H9 (cell line): ENCODE measurements around the gene LRRFIP1. TPM values are rescaled to one million over a fixed set of nuclear protein-coding genes. Genes with fewer than 3 reads are reported as not detected.
"Not testable (repeated sequence)": the region's sequence is repeated elsewhere in the genome, so short reads cannot be mapped to it uniquely, and the experiment has no call there.

ENCODE experiments used
- DNase-seq: peaks from one replicate; pipeline ENCODE4 v3.0.0-alpha.2; 2017
- H2AFZ ChIP-seq: one replicate; pipeline ENCODE4 v1.6.1; 2013; ENCODE audit warnings: mild to moderate bottlenecking, low read length, control low read depth, moderate library complexity
- H2AK5ac ChIP-seq: 2 replicates; pipeline ENCODE4 v1.6.1; 2013; ENCODE audit warnings: low read length, control low read depth, mixed read lengths; ENCODE audit not compliant: insufficient read length
- H2BK120ac ChIP-seq: one replicate; pipeline ENCODE4 v1.6.1; 2013; ENCODE audit warnings: low read depth, mild to moderate bottlenecking, low read length, control low read depth, inconsistent platforms; ENCODE audit not compliant: poor library complexity, severe bottlenecking
- H2BK12ac ChIP-seq: 2 replicates; pipeline ENCODE4 v1.6.1; 2013; ENCODE audit warnings: low read length, control low read depth, mixed read lengths, low read depth; ENCODE audit not compliant: insufficient read length
- H2BK15ac ChIP-seq: 2 replicates; pipeline ENCODE4 v1.6.1; 2013; ENCODE audit warnings: low read depth, low read length, control low read depth
- H2BK20ac ChIP-seq: one replicate; pipeline ENCODE4 v1.6.1; 2013; ENCODE audit warnings: low read depth, mild to moderate bottlenecking, low read length, control low read depth, inconsistent platforms; ENCODE audit not compliant: poor library complexity, severe bottlenecking
- H2BK5ac ChIP-seq: 2 replicates; pipeline ENCODE4 v1.6.1; 2013; ENCODE audit warnings: low read length, control low read depth, mixed read lengths; ENCODE audit not compliant: insufficient read length
- H3K14ac ChIP-seq: 2 replicates; pipeline ENCODE4 v1.6.1; 2013; ENCODE audit warnings: low read length, control low read depth; ENCODE audit not compliant: insufficient read depth
- H3K18ac ChIP-seq: 2 replicates; pipeline ENCODE4 v1.6.1; 2013; ENCODE audit warnings: low read depth, mild to moderate bottlenecking, mixed read lengths, low read length, control low read depth; ENCODE audit not compliant: insufficient read length
- H3K23ac ChIP-seq: 2 replicates; pipeline ENCODE4 v1.6.1; 2013; ENCODE audit warnings: low read length, control low read depth, mixed read lengths, low read depth; ENCODE audit not compliant: insufficient read length
- H3K23me2 ChIP-seq: 2 replicates; pipeline ENCODE4 v1.6.1; 2013; ENCODE audit warnings: low read depth, mild to moderate bottlenecking, mixed read lengths, low read length, control low read depth; ENCODE audit not compliant: insufficient read length, poor library complexity, severe bottlenecking
- H3K27ac ChIP-seq: 2 replicates; pipeline ENCODE4 v1.5.1; 2013; ENCODE audit warnings: low read length, control low read depth, mixed read lengths, low read depth; ENCODE audit not compliant: insufficient read length
- H3K27me3 ChIP-seq: 2 replicates; pipeline ENCODE4 v1.6.1; 2013; ENCODE audit warnings: low read length, control low read depth, inconsistent platforms; ENCODE audit not compliant: insufficient read depth
- H3K4ac ChIP-seq: 2 replicates; pipeline ENCODE4 v1.6.1; 2013; ENCODE audit warnings: low read depth, mild to moderate bottlenecking, control low read depth, inconsistent platforms, low read length, moderate library complexity
- H3K4me1 ChIP-seq: 2 replicates; pipeline ENCODE4 v1.6.1; 2013; ENCODE audit warnings: low read length, control low read depth, inconsistent platforms; ENCODE audit not compliant: insufficient read depth
- H3K4me2 ChIP-seq: 2 replicates; pipeline ENCODE4 v1.6.1; 2013; ENCODE audit warnings: low read length, control low read depth, mixed read lengths; ENCODE audit not compliant: insufficient read length, insufficient read depth
- H3K56ac ChIP-seq: 2 replicates; pipeline ENCODE4 v1.6.1; 2013; ENCODE audit warnings: low read depth, mild to moderate bottlenecking, mixed read lengths, low read length, control low read depth; ENCODE audit not compliant: insufficient read length
- H3K79me1 ChIP-seq: 2 replicates; pipeline ENCODE4 v1.6.1; 2013; ENCODE audit warnings: low read depth, mild to moderate bottlenecking, moderate library complexity, low read length, control low read depth, inconsistent platforms; ENCODE audit not compliant: insufficient read depth, poor library complexity, severe bottlenecking
- H3K79me2 ChIP-seq: 2 replicates; pipeline ENCODE4 v1.6.1; 2013; ENCODE audit warnings: low read length, control low read depth, inconsistent platforms; ENCODE audit not compliant: insufficient read depth
- H3K9ac ChIP-seq: 2 replicates; pipeline ENCODE4 v1.6.1; 2013; ENCODE audit warnings: low read length, control low read depth, mixed read lengths; ENCODE audit not compliant: insufficient read length; ENCODE audit errors: extremely low read depth
- H3K9me3 ChIP-seq: one replicate; pipeline ENCODE4 v1.6.1; 2013; ENCODE audit warnings: low read depth, low read length, inconsistent platforms; ENCODE audit not compliant: control insufficient read depth
- H3T11ph ChIP-seq: one replicate; pipeline ENCODE4 v1.6.1; 2013; ENCODE audit warnings: mild to moderate bottlenecking, low read length, control low read depth, inconsistent platforms
- H4K20me1 ChIP-seq: one replicate; pipeline ENCODE4 v1.6.1; 2013; ENCODE audit not compliant: control insufficient read depth, insufficient read length, insufficient read depth
- H4K5ac ChIP-seq: 2 replicates; pipeline ENCODE4 v1.6.1; 2013; ENCODE audit warnings: low read depth, mild to moderate bottlenecking, mixed read lengths, low read length, control low read depth; ENCODE audit not compliant: insufficient read length
- H4K8ac ChIP-seq: replicated peaks from 2 replicates; pipeline ENCODE4 v1.6.1; 2013; ENCODE audit warnings: low read length, control low read depth, mixed read lengths, low read depth; ENCODE audit not compliant: insufficient read length
- H4K91ac ChIP-seq: 2 replicates; pipeline ENCODE4 v1.6.1; 2013; ENCODE audit warnings: low read depth, mild to moderate bottlenecking, moderate library complexity, mixed read lengths, low read length, control low read depth; ENCODE audit not compliant: insufficient read length
- H3K27ac Mint-ChIP-seq, 3 experiments: 2 replicates in 2 of 3; 3 replicates in 1 of 3; pipeline ENCODE4 v1.8.0; 2020 to 2021; ENCODE audit warnings: mixed read lengths in 3 of 3, mild to moderate bottlenecking in 1 of 3, moderate library complexity in 1 of 3
- H3K27me3 Mint-ChIP-seq: 2 replicates; pipeline ENCODE4 v1.8.0; 2021; ENCODE audit warnings: low read depth, mild to moderate bottlenecking, moderate library complexity, mixed read lengths
- H3K36me3 Mint-ChIP-seq, 3 experiments: 2 replicates in 2 of 3; 3 replicates in 1 of 3; pipeline ENCODE4 v1.8.0; 2020 to 2021; ENCODE audit warnings: low read depth in 3 of 3, mixed read lengths in 3 of 3; ENCODE audit not compliant: insufficient read depth in 1 of 3
- H3K4me1 Mint-ChIP-seq, 2 experiments: 2 replicates each; pipeline ENCODE4 v1.8.0; 2020; ENCODE audit warnings: mixed read lengths in 2 of 2
- H3K4me3 Mint-ChIP-seq, 2 experiments: 2 replicates in 1 of 2; 3 replicates in 1 of 2; pipeline ENCODE4 v1.8.0; 2020 to 2021; ENCODE audit warnings: mild to moderate bottlenecking in 2 of 2, mixed read lengths in 2 of 2, moderate library complexity in 1 of 2
- H3K9me3 Mint-ChIP-seq, 2 experiments: 2 replicates in 1 of 2; 3 replicates in 1 of 2; pipeline ENCODE4 v1.8.0; 2020; ENCODE audit warnings: mild to moderate bottlenecking in 2 of 2, mixed read lengths in 2 of 2, moderate library complexity in 1 of 2
- CTCF ChIP-seq: fragments of 200-600 bp; sonication (generic); conservative IDR thresholded peaks from 3 replicates; pipeline ENCODE4 v1.8.0; 2021; ENCODE audit warnings: antibody characterized with exemption, mild to moderate bottlenecking
- WGBS: extraction: QIAGEN DNeasy Blood & Tissue Kit; methylation state at CpG from one replicate; pipeline ENCODE4 v1.1.7; 2013; ENCODE audit warnings: missing lambda C conversion rate, low lambda C conversion rate, mixed read lengths; ENCODE audit not compliant: insufficient read length; ENCODE audit errors: extremely low coverage; 5-methylcytosine and 5-hydroxymethylcytosine counted together
- total RNA-seq: library from RNA; stranded (reverse); gene quantifications from 2 replicates; pipeline ENCODE4 v1.2.1, GENCODE V29; 2021

The LRRFIP1 gene
- total RNA-seq, 1 experiment from 2014 or later = 38.5 TPM

DNA sequence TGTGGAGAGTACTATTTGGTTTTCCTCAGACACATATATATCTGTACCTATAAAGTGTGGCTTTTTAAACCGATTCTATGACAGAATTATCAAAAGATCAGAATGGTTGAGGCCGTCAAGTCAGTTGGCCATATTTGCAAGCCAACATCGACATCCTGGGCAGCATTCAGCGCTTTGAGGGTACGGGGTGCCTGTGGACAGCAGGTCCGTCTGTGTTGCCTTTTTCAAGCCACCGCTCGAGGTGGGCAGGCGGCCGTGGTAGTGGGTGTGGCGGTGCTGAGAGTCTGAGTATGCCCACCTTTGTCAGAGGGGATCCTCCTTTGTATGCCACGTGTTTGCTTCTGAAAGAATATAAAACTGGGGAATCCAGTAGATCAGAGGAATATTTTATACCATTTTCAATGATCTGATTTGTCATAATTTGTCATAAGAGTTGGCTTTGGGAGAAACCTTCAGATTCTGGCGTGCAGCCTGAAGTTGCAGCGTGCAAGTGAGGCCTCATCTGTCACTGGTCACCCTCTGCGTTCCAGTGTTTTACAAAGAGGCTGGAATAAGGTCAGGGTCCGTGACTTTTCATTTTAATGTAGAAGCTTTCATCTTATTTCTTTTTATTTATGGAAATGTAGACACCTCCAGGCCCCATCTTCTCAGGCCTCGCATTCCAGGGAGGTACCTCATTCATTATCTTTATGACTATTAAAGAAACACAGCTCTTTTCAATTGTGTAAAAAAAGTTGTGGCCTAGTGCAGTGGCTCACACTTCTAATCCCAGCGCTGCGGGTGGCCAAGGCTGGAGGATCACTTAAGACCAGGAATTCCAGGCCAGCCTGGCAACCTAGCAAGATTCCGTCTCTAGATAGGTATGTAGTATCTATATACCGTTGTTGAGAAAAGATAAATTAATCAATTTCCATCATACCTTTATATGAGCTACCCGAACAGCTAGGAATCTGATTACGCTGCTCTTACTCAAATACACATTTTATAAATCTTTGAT is 133.4 kb downstream of the LRRFIP1 start:
- Mint-ChIP-seq H3K27me3 (no peaks in the 10 kb centered on the region), H3K4me3 (no peak overlapping the region), H3K27ac (no peak overlapping the region; a peak in 1 of 7 replicates), H3K36me3 (peaks cover 17 to 58% (median 32%) of the 10 kb centered on the region in 3 experiments; a peak in 6 of 7 replicates), H3K9me3 (no peaks in the 10 kb centered on the region), H3K4me1 (no peaks in the 10 kb centered on the region)
- Histone ChIP-seq H3K4me2 (no peak overlapping the region), H3K9me3 (no peaks in the 10 kb centered on the region), H3K79me1 (no peaks in the 10 kb centered on the region), H3K4ac (no peak overlapping the region), H3K9ac (no peak overlapping the region), H2BK12ac (no peak overlapping the region), H2BK15ac (no peak overlapping the region), H2BK120ac (no peak overlapping the region), H3K56ac (no peak overlapping the region), H2AFZ (no peak overlapping the region), H2AK5ac (no peak overlapping the region), H4K20me1 (no peaks in the 10 kb centered on the region), H3K27me3 (no peaks in the 10 kb centered on the region), H3T11ph (no peak overlapping the region), H3K27ac (no peak overlapping the region), H4K5ac (no peak overlapping the region), H2BK5ac (no peak overlapping the region), H4K91ac (no peak overlapping the region), H3K79me2 (no peaks in the 10 kb centered on the region), H3K18ac (no peak overlapping the region), H3K14ac (no peak overlapping the region), H4K8ac (no peak overlapping the region), H3K23ac (no peak overlapping the region), H2BK20ac (no peak overlapping the region), H3K4me1 (no peaks in the 10 kb centered on the region), H3K23me2 (no peaks in the 10 kb centered on the region)
- no CpG with 5 or more reads among the region's 23 CpGs for WGBS
- no peak for TF ChIP-seq CTCF
- no peak for DNase-seq

DNA sequence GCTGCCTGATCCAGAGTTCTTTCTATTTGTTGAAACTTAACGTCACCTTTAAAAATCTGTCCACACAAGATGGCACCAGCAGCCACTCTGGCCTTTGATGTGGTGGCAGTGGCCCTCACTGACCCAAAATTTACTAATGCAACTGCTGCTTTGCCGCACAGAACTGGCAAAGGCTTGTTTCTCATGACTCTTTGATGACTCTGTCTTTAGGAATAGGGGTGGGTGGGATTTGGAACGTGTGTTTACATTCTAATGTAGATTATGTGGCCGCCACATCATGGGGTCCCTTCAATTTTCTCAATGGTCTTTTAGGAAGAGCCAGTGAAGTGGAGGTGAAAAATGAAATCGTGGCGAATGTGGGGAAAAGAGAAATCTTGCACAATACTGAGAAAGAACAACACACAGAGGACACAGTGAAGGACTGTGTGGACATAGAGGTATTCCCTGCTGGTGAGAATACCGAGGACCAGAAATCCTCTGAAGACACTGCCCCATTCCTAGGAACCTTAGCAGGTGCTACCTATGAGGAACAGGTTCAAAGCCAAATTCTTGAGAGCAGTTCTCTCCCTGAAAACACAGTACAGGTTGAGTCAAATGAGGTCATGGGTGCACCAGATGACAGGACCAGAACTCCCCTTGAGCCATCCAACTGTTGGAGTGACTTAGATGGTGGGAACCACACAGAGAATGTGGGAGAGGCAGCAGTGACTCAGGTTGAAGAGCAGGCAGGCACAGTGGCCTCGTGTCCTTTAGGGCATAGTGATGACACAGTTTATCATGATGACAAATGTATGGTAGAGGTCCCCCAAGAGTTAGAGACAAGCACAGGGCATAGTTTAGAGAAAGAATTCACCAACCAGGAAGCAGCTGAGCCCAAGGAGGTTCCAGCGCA is 135.2 kb downstream of the LRRFIP1 start:
- H4K8ac ChIP-seq, H3K27ac ChIP-seq, H2BK12ac ChIP-seq, H3K27ac Mint-ChIP-seq, H3K9me3 ChIP-seq, H3K18ac ChIP-seq, H3K14ac ChIP-seq, H3K23ac ChIP-seq, H2BK5ac ChIP-seq, H3K27me3 Mint-ChIP-seq, H3K4me1 ChIP-seq, H3K4me2 ChIP-seq, H3K9ac ChIP-seq, H3K79me2 ChIP-seq, H3K23me2 ChIP-seq, H3K4me3 Mint-ChIP-seq, H3K9me3 Mint-ChIP-seq, H2BK20ac ChIP-seq, H2BK120ac ChIP-seq, H4K91ac ChIP-seq, H4K20me1 ChIP-seq, H3K4me1 Mint-ChIP-seq, H3T11ph ChIP-seq, H2AFZ ChIP-seq, H2AK5ac ChIP-seq, H3K4ac ChIP-seq, H3K27me3 ChIP-seq, DNase-seq, H3K56ac ChIP-seq, H4K5ac ChIP-seq, H2BK15ac ChIP-seq, H3K79me1 ChIP-seq: not testable (repeated sequence)
- no CpG with 5 or more reads among the region's 9 CpGs for WGBS
- H3K36me3 Mint-ChIP-seq = peaks cover 17 to 47% (median 23%) of the 10 kb centered on the region in 3 experiments; a peak in 6 of 7 replicates
